Measurements from ENCODE around the gene DOK3. TPM values are rescaled to one million over a fixed set of nuclear protein-coding genes. Genes with fewer than 3 reads are reported as not detected.
"Not testable (repeated sequence)": the region's sequence is repeated elsewhere in the genome, so short reads cannot be mapped to it uniquely, and the experiment has no call there.

Gene DOK3
- total RNA-seq, 1 donor from 2014 or later: 5.2 TPM

- H3K4me3 Mint-ChIP-seq: peak overlapping the region; percentile 44
- peaks cover 14% of the 10 kb centered on the region for H3K27me3 Mint-ChIP-seq
- peaks cover 20% of the 10 kb centered on the region for H3K36me3 Mint-ChIP-seq (ENCODE audit: low read depth)
- intact Hi-C loops (cut with micrococcal nuclease): no loop called here
- peaks cover 35% of the 10 kb centered on the region for H3K4me1 Mint-ChIP-seq
- H3K9me3 Mint-ChIP-seq: no peaks in the 10 kb centered on the region
- DNase-seq: peak; percentile 73
- H3K27ac Mint-ChIP-seq: peak overlapping the region; percentile 81
Observed at GRCh38 chr5:177494346-177495195, 15.1 kb downstream of the DOK3 start.

DNA sequence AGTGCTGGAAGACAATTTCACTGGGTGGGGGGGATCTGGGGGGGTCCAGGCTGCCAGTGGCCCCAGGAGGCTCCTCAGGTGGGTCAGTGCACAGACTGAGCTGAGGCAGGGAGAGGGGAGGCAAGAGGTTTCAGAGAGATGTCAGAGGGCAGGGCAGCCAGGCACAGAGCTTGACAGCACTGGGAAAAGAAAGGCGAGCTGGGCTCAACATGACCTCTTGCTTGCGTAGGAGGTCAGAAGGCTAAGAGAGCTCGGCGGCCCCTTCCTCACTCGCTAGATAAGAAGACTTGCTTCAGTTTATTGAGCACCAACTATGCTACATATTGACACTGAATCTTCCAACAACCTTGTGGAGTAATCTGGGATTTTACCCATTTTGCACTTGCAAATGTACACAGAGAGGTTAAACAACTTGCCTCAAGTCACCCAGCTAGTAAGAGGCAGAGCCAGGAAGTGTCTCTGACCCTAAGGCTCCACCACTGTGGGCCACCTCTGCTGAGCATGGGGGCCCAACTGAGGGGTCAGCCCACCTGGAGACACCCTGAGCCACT, 15.8 kb downstream of the DOK3 start:
- peaks cover 20% of the 10 kb centered on the region for H3K36me3 Mint-ChIP-seq (ENCODE audit: low read depth)
- H3K27ac Mint-ChIP-seq: peak overlapping the region; percentile 81
- peak overlapping the region; percentile 44 for H3K4me3 Mint-ChIP-seq
- intact Hi-C loops (cut with micrococcal nuclease): no loop called here
- no peaks in the 10 kb centered on the region for H3K9me3 Mint-ChIP-seq
- no peak for DNase-seq
- H3K27me3 Mint-ChIP-seq: peaks cover 10% of the 10 kb centered on the region
- peaks cover 35% of the 10 kb centered on the region for H3K4me1 Mint-ChIP-seq

DNA sequence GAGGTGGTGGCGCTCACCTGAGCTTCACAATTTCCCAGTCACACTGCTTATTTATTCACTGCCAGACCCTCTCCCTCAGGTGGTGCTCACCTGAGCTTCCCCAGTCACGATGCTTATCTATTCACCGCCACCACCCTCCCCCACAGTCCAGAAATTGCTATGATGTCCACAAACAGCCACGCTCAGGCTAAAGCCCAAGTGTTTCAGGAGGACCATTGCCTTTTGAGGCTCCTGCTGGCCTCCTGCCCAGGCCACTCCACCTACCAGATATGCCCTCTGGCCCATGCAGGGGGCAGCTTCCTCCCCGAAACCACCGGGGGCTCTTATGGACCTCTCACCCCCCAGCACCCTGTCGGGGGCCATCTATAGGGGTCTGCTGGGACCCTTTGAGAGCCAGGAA, 16.8 kb downstream of the DOK3 start:
- Mint-ChIP-seq H3K36me3 (ENCODE audit: low read depth) (peaks cover 23% of the 10 kb centered on the region), H3K27me3 (peaks cover 2% of the 10 kb centered on the region), H3K9me3 (no peaks in the 10 kb centered on the region), H3K4me1 (peaks cover 26% of the 10 kb centered on the region), H3K27ac (peak overlapping the region; percentile 66), H3K4me3 (no peak overlapping the region)
- intact Hi-C loops (cut with micrococcal nuclease): no loop called here
- DNase-seq: no peak

DNA sequence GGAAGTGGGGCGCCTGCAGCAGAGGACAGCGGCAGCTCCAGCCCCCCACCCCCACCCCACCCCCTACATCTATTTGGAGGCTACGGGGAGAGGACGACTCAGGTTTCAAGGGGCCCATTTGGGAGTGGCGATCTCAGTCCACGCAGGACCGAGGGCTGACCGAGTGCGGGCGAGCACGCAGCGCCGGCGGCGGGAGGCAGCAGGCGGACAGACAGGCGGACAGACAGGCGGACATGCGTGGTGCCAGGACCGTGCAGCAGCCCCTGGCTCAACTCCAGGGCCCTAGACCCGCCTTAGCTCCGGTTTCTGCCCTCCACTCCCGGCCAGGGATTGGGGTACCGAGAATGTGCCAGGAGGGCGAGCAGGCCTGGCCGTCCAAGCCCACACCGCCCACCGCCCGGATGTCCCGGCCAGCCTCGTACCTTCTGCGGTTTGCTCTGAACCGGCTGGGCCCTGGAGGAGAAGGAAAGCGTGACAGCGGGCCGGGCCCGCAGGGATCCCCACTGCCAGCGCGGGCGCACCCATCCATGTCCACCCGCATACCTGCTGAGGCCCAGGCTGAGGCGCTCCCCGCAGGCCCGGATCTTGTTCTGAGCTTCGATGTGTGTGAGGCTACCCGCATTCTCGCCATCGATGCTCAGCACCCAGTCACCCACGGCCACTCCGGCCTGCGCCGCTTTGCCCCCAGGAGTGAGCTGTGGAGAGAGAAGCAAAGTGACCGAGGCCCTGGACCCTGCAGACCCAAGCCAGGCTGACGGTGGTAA, 17.5 kb downstream of the DOK3 start:
- peaks cover 26% of the 10 kb centered on the region for H3K36me3 Mint-ChIP-seq (ENCODE audit: low read depth)
- intact Hi-C loops (cut with micrococcal nuclease): no loop called here
- no peaks in the 10 kb centered on the region for H3K9me3 Mint-ChIP-seq
- H3K27ac Mint-ChIP-seq: peak overlapping the region; percentile 66
- DNase-seq: no peak
- no peaks in the 10 kb centered on the region for H3K27me3 Mint-ChIP-seq
- no peak overlapping the region for H3K4me3 Mint-ChIP-seq
- peaks cover 25% of the 10 kb centered on the region for H3K4me1 Mint-ChIP-seq

DNA sequence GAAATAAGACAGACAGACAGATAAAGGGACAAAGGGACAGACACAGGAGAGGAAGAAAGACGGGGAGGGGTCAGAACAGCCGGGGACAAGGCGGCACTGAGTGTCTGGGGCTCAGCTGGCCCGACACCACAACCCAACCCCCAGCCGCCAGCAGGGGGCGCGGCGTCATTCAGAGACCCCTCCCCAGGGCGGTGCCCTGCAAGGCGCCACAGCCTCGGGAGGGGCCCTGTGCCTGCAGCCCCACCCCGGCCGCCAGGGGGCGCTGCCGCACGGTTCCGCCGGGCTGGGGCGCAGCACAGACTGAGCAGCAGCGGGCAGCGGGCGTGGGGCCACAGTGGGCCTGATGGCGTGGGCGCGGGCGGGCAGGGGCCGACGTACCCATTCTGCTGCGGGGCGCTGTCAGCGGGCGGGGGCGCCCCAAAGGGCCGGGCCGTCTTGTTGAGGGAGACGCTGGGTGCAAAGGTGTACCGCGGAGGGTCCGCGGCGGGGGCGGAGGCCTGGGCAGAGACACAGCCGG, 18.1 kb downstream of the DOK3 start:
- intact Hi-C loops (cut with micrococcal nuclease): no loop called here
- peaks cover 25% of the 10 kb centered on the region for H3K4me1 Mint-ChIP-seq
- peak; percentile 81 for DNase-seq
- no peak overlapping the region for H3K27ac Mint-ChIP-seq
- no peaks in the 10 kb centered on the region for H3K27me3 Mint-ChIP-seq
- peaks cover 28% of the 10 kb centered on the region for H3K36me3 Mint-ChIP-seq (ENCODE audit: low read depth)
- no peaks in the 10 kb centered on the region for H3K9me3 Mint-ChIP-seq
- H3K4me3 Mint-ChIP-seq: no peak overlapping the region

- no peak for DNase-seq
- intact Hi-C loops (cut with micrococcal nuclease): no loop called here
- Mint-ChIP-seq H3K4me1 (peaks cover 22% of the 10 kb centered on the region), H3K4me3 (no peak overlapping the region), H3K9me3 (no peaks in the 10 kb centered on the region), H3K36me3 (ENCODE audit: low read depth) (peaks cover 32% of the 10 kb centered on the region), H3K27me3 (no peaks in the 10 kb centered on the region), H3K27ac (no peak overlapping the region)
Observed at GRCh38 chr5:177490992-177491391, 18.6 kb downstream of the DOK3 start.

DNA sequence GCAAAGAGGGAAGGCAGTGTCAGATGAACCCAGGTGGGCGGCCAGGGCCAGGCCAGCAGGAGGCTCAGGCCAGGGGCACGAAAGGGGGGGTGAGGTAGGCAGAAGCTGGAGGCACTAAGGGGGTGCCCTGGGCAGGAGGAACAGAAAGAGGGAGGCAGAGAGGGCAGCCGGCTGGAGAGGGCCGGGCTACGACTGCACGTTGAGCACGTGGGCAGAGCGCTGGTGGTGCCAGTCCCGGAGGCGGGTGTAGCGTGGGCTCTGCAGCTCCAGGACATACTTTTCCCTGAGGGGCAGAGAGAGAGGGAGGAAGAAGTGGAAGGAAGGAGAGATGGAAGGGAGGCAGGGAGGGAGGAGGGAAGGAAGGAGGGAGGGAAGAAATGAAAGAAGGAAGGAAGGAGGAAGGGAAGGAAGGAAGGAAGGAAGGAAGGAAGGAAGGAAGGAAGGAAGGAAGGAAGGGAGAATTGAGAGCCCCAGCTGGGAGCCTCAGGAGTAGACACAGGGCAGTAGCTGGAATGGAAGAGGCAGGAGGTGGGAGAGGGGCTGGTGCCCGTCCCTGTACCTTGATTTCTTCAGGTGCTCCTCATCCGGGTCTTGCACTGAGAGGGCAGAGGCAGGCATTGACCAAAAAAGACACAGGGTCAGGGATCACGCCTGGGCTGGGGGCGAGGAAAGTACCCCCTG, 19.2 kb downstream of the DOK3 start:
- Mint-ChIP-seq H3K4me3 (no peak overlapping the region), H3K9me3 (no peaks in the 10 kb centered on the region), H3K4me1 (peaks cover 17% of the 10 kb centered on the region), H3K36me3 (ENCODE audit: low read depth) (peaks cover 33% of the 10 kb centered on the region), H3K27me3 (no peaks in the 10 kb centered on the region), H3K27ac (no peak overlapping the region)
- intact Hi-C loops (cut with micrococcal nuclease): no loop called here
- no peak for DNase-seq

GRCh38 chr5:177489119-177489716, 20.4 kb downstream of the DOK3 start:
- Mint-ChIP-seq H3K27ac (no peak overlapping the region), H3K36me3 (ENCODE audit: low read depth) (peaks cover 33% of the 10 kb centered on the region), H3K4me3 (no peak overlapping the region), H3K9me3 (no peaks in the 10 kb centered on the region), H3K4me1 (peaks cover 11% of the 10 kb centered on the region), H3K27me3 (no peaks in the 10 kb centered on the region)
- no peak for DNase-seq
- intact Hi-C loops (cut with micrococcal nuclease): no loop called here

DNA sequence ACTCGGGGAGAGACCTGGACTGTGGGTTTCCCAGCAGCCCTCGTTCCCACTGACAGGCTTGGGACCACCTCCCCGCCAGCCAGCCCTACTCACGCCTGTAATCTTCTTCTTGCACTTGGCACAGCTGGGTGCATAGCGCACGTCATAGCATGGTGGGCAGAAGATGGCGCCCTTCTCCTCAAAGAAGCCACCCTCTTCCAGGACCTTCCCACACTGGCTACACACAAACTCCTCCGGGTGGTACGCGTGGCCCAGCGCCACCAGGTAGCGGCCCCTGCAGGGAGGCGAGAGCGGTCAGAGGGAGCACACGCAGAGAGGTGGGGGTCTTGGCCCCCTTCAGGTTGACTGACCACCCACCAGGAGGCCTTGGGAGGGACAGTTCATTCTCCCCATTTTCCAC, 21.7 kb downstream of the DOK3 start:
- no peak for DNase-seq

DNA sequence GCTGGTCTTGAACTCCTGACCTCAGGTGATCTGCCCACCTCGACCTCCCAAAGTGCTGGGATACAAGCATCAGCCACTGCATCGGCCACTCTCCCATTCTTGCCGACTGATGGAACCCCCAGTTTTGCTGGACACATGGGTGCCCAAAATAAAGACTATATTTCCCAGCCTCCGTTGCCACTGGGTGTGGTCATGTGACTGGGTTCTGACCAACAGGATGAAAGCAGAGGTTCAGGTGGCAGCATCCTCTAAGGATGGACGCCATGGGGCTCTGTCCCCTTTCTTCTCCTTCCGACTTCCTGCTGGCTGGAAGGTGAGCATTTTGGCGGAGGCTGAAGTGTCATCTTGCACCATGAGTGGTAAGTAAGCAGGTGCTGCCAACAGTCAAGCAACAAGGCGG, 22.5 kb downstream of the DOK3 start:
- Mint-ChIP-seq H3K27me3 (no peaks in the 10 kb centered on the region), H3K36me3 (ENCODE audit: low read depth) (peaks cover 30% of the 10 kb centered on the region), H3K4me3 (no peak overlapping the region), H3K9me3 (no peaks in the 10 kb centered on the region), H3K4me1 (peaks cover 3% of the 10 kb centered on the region), H3K27ac (no peak overlapping the region)
- no peak for DNase-seq
- intact Hi-C loops (cut with micrococcal nuclease): no loop called here

More for the DNA sequence above, 21.7 kb downstream of the DOK3 start:
- H3K27ac Mint-ChIP-seq: no peak overlapping the region
- no peaks in the 10 kb centered on the region for H3K27me3 Mint-ChIP-seq
- peaks cover 32% of the 10 kb centered on the region for H3K36me3 Mint-ChIP-seq (ENCODE audit: low read depth)
- H3K4me1 Mint-ChIP-seq: peaks cover 5% of the 10 kb centered on the region
- intact Hi-C loops (cut with micrococcal nuclease): no loop called here
- H3K9me3 Mint-ChIP-seq: no peaks in the 10 kb centered on the region
- no peak overlapping the region for H3K4me3 Mint-ChIP-seq

GRCh38 chr5:177486256-177486655, 23.4 kb downstream of the DOK3 start:
- Mint-ChIP-seq H3K27me3 (no peaks in the 10 kb centered on the region), H3K27ac (no peak overlapping the region), H3K4me1 (peaks cover 3% of the 10 kb centered on the region), H3K9me3 (no peaks in the 10 kb centered on the region), H3K4me3 (no peak overlapping the region), H3K36me3 (ENCODE audit: low read depth) (peaks cover 29% of the 10 kb centered on the region)
- DNase-seq: no peak
- intact Hi-C loops (cut with micrococcal nuclease): no loop called here

GRCh38 chr5:177485753-177486152, 23.9 kb downstream of the DOK3 start:
- H3K9me3 Mint-ChIP-seq; H3K27me3 Mint-ChIP-seq; H3K27ac Mint-ChIP-seq; DNase-seq; H3K4me1 Mint-ChIP-seq; H3K4me3 Mint-ChIP-seq; intact Hi-C loops (cut with micrococcal nuclease): not testable (repeated sequence)
- H3K36me3 Mint-ChIP-seq (ENCODE audit: low read depth): peaks cover 26% of the 10 kb centered on the region

- H3K9me3 Mint-ChIP-seq: no peaks in the 10 kb centered on the region
- intact Hi-C loops (cut with micrococcal nuclease): no loop called here
Observed at GRCh38 chr5:177484902-177485549, 24.6 kb downstream of the DOK3 start.

More at GRCh38 chr5:177484902-177485549, 24.6 kb downstream of the DOK3 start:
- peaks cover 3% of the 10 kb centered on the region for H3K4me1 Mint-ChIP-seq
- no peaks in the 10 kb centered on the region for H3K27me3 Mint-ChIP-seq
- no peak for DNase-seq
- H3K4me3 Mint-ChIP-seq: no peak overlapping the region
- peak overlapping the region; percentile 10 for H3K27ac Mint-ChIP-seq
- peaks cover 19% of the 10 kb centered on the region for H3K36me3 Mint-ChIP-seq (ENCODE audit: low read depth)
